Left lobe of liver (tissue), 2 donors: ENCODE results near the gene VPS13A. TPM values are rescaled to one million over a fixed set of nuclear protein-coding genes. Genes with fewer than 3 reads are reported as not detected.
"Not testable (repeated sequence)": the region's sequence is repeated elsewhere in the genome, so short reads cannot be mapped to it uniquely, and the experiment has no call there.

ENCODE experiments used
- ATAC-seq: fragments of 200-7000 bp; cut with Tn5 transposase; one replicate; pipeline ENCODE4 v1.9.1; 2020; ENCODE audit warnings: mild to moderate bottlenecking, moderate library complexity
- DNase-seq: peaks from one replicate; pipeline ENCODE4 v3.0.0-alpha.2; 2020; ENCODE audit warnings: low spot score
- total RNA-seq: library from RNA; stranded (reverse); gene quantifications from one replicate; pipeline ENCODE4 v1.2.1, GENCODE V29; 2021
- donor health status: DM: no; HTN: no; CAD: no; lungs with moderate emphysema.
- donor health status: DM: no; HTN: yes; CAD: no.

VPS13A gene
- total RNA-seq, 1 donor from 2014 or later, result 13.9 TPM

- no peak for DNase-seq
- ATAC-seq, result peak; percentile 76
Observed at GRCh38 chr9:77291714-77292113, 114.4 kb downstream of the VPS13A start.

GRCh38 chr9:77293949-77294348, 116.6 kb downstream of the VPS13A start:
- ATAC-seq (no peak), DNase-seq (no peak)

- ATAC-seq (no peak), DNase-seq (no peak)
Observed at GRCh38 chr9:77304543-77304942, 127.2 kb downstream of the VPS13A start.

- DNase-seq (no peak), ATAC-seq (no peak)
Observed at GRCh38 chr9:77305622-77306400, 128.5 kb downstream of the VPS13A start.

GRCh38 chr9:77307166-77307565, 129.8 kb downstream of the VPS13A start:
- ATAC-seq (no peak), DNase-seq (no peak)

- DNase-seq, result no peak
- no peak for ATAC-seq
Observed at GRCh38 chr9:77316058-77316457, 138.7 kb downstream of the VPS13A start.

GRCh38 chr9:77325058-77325457, 147.7 kb downstream of the VPS13A start:
- no peak for DNase-seq
- ATAC-seq, result no peak

GRCh38 chr9:77328102-77328501, 150.8 kb downstream of the VPS13A start:
- DNase-seq (no peak), ATAC-seq (no peak)

- no peak for DNase-seq
- ATAC-seq, result no peak
Observed at GRCh38 chr9:77370064-77370463, 192.7 kb downstream of the VPS13A start.

GRCh38 chr9:77374266-77374665, 196.9 kb downstream of the VPS13A start:
- ATAC-seq, result no peak
- DNase-seq, result no peak

GRCh38 chr9:77375956-77376532, 198.7 kb downstream of the VPS13A start:
- ATAC-seq (no peak), DNase-seq (no peak)

GRCh38 chr9:77384406-77384805, 207.1 kb downstream of the VPS13A start:
- ATAC-seq (no peak), DNase-seq (no peak)

GRCh38 chr9:77386187-77386586, 208.9 kb downstream of the VPS13A start:
- ATAC-seq (no peak), DNase-seq (no peak)

- no peak for ATAC-seq
- DNase-seq, result no peak
Observed at GRCh38 chr9:77391834-77392233, 214.5 kb downstream of the VPS13A start.

GRCh38 chr9:77392328-77392727, 215.0 kb downstream of the VPS13A start:
- DNase-seq, result no peak
- ATAC-seq, result no peak

- not testable (repeated sequence) for DNase-seq, ATAC-seq
Observed at GRCh38 chr9:77398581-77398980, 221.2 kb downstream of the VPS13A start.

GRCh38 chr9:77399964-77400363, 222.6 kb downstream of the VPS13A start:
- ATAC-seq, result no peak

GRCh38 chr9:77402286-77402685, 225.0 kb downstream of the VPS13A start:
- no peak for DNase-seq
- ATAC-seq, result no peak

More at GRCh38 chr9:77399964-77400363, 222.6 kb downstream of the VPS13A start:
- no peak for DNase-seq

GRCh38 chr9:77403239-77403638, 225.9 kb downstream of the VPS13A start:
- no peak for ATAC-seq
- DNase-seq, result no peak

GRCh38 chr9:77408521-77408920, 231.2 kb downstream of the VPS13A start:
- not testable (repeated sequence) for ATAC-seq, DNase-seq

- ATAC-seq, result no peak
Observed at GRCh38 chr9:77417566-77417965, 240.2 kb downstream of the VPS13A start.

GRCh38 chr9:77418226-77418625, 240.9 kb downstream of the VPS13A start:
- DNase-seq (no peak), ATAC-seq (no peak)

More at GRCh38 chr9:77417566-77417965, 240.2 kb downstream of the VPS13A start:
- DNase-seq, result no peak
